Fibroblast of lung (primary cell): ENCODE results near the gene LZTS2.

Source experiments
- CTCF ChIP-seq, 2 donors: IDR thresholded peaks in 1 of 2; conservative IDR thresholded peaks in 1 of 2; 1 replicate in 1 of 2; 2 replicates in 1 of 2; pipeline ENCODE4 v1.5.1; 2011 to 2012; ENCODE audit warnings: low read length in 2 of 2, control low read depth in 1 of 2, inconsistent platforms in 1 of 2, low read depth in 1 of 2, mild to moderate bottlenecking in 1 of 2
- EZH2 ChIP-seq: IDR thresholded peaks from 2 replicates; pipeline ENCODE4 v1.5.1; 2012; ENCODE audit warnings: low read length, control low read depth, mild to moderate bottlenecking; ENCODE audit errors: missing control alignments

- no peak for TF ChIP-seq CTCF (conservative IDR thresholded peaks at IDR 0.05 in 1 of 2, IDR thresholded peaks at IDR 0.05 in 1 of 2; ENCODE audit: low read depth in 1 of 2, low read length in 2 of 2)
- TF ChIP-seq EZH2 = no peak
Measured at GRCh38 chr10:100966887-100967286, 32.7 kb upstream of the LZTS2 start.
